DMS114 treated with DMSO at 0.1 percent for 48 hours (cell line): ENCODE results near the gene INPP5B.
"Not testable (repeated sequence)": the region's sequence is repeated elsewhere in the genome, so short reads cannot be mapped to it uniquely, and the experiment has no call there.

Source experiments
- DNase-seq: peaks from one replicate; lab custom pipeline; 2025; ENCODE audit not compliant: unreplicated experiment; lab: John Stamatoyannopoulos, UW

The INPP5B gene

GRCh38 chr1:37946703-37947360, at the start of gene INPP5B:
TSS of gene INPP5B (minus strand) at chr1:37947053. CDS start at chr1:37946308, 745 bp downstream.
- peak; percentile 78 for DNase-seq

DNA sequence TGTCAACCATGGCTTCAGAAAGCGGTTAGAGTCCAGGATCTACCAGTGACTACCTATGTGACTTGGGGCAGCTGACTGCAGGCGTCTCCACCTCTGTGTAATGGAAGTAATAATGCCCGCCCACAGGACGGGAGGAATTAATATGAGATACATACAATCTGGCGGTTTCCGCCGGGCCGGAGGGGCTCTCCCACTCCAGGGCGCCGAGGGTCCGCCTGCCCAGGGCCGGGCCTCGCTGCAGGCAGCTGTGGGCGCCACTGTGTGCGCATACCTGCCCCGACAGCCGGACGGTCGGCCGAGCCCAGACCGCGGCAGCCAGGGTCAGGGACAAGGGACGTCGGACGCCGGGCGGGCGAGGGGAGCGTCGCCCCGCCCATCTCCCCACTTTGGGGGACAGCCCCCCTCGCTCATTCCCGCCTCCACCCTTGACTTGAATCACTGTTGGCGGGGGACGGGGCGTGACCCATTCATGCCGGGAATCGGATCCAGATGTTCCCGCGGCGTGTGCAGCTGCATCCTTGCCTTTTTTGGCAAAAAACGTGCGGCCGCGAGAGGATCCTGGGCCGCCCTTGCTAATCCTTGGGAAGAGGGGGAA, 49.0 kb upstream of the INPP5B start:
- DNase-seq: no peak

DNA sequence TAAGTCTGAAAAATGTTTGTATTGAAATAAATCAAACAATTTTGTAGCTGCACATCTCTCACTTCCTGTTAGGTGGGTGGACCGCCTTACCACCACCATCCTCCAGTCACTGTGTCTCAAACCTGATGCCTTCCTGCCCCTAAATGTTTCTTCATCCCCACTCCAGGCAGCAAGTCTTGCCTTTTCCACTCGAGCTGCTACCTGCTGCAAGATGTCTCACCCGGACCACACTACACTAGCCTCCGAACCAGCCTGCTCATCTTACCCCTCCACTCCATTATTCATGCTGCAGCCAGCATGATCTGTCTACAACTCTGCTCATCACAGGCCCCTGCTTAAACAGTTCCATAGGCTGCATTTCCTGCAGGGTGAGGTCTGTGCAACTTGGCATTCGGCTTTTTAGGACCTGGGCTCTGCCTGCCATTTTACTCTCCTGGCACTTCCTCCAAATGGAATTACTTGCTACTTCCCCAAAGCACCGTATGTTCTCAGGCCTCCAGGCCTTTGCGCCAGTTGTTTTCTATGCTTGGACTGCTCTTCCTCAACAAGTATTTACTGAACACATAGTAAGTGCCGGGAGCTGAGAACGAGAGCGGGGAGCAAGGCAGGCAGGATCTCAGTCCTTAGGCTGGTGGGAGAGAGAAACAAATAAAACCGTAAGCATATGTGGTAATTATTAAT, 48.2 kb upstream of the INPP5B start:
- no peak for DNase-seq

GRCh38 chr1:37989361-37989930, 42.6 kb upstream of the INPP5B start:
- DNase-seq: no peak

GRCh38 chr1:37987679-37988078, 40.8 kb upstream of the INPP5B start:
- DNase-seq: no peak

DNA sequence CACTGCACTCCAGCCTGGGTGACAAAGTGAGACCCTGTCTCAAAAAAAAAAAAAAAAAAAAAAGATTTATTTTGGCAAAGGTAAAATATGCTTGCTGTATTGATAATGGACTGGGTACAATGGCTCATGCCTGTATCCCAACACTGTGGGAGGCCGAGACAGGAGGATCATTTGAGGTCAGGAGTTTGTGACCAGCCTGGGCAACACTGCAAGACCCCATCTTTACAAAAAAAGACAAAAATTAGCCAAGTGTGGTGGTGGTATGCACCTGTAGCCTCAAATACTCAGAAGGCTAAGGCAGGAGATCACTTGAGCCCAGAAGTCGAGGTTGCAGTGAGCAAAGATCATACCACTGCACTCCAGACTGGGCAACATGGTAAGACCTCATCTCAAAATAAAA, 36.7 kb upstream of the INPP5B start:
- no peak for DNase-seq

DNA sequence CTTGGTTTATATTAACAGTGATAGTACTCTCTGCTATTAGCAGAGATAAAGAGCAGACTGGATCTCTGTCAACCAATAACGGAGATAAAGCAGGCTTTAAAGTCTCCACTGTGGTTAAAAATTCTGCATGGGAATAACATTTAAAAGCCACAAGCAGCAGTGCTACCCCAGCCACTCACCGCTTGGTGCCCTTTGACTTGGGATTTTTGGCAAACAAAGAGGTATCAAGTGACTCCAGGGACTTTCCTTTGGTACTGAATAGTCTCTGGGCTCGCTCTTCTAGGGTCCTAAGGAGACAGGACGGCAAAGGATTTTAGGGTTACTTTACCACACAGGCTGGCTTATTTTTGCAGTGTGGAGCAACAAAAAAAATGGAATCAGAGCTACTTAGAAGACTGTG, 31.7 kb upstream of the INPP5B start:
- DNase-seq: no peak

DNA sequence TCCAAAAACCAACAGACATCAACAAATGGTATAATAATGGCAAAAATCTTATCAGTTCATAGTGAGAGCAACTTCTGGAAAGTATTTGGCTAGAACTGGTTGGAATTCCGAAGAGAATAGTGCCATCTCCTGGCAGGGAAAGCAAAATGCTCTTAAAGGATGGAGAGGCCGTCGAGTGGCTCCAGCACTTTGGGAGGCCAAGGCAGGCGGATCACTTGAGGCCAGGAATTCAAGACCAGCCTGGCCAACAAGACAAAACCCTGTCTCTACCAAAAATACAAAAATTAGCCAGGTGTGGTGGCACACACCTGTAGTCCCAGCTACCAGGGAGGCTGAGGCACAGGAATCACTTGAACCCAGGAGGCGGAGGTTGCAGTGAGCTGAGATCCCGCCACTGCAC, 28.2 kb upstream of the INPP5B start:
- DNase-seq: peak; percentile 38

DNA sequence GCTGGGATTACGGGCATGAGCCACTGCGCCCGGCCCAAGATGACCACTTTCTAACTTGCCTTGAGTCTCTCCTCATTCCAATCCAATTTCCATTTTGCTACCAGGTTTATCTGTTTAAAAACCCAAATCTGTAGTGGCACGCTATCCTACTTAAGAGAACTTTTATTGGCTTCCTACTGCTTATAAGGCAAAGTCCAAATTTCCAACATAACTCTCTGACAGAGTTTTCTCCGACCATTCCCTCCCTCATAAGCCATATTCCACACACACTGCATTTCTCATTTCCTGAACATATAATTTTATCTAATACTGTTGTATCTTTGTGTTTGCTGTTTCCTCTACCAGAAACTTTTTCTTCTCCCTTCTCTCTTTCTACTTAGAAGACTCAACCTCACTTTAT, 27.7 kb upstream of the INPP5B start:
- DNase-seq: no peak

DNA sequence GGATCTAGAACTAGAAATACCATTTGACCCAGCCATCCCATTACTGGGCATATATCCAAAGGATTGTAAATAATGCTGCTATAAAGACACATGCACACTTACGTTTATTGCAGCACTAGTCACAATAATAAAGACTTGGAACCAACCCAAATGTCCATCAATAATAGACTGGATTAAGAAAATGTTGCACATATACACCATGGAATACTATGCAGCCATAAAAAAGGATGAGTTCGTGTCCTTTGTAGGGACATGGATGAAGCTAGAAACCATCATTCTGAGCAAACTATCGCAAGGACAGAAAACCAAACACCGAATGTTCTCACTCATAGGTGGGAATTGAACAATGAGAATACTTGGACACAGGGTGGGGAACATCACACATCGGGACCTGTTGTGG, 26.8 kb upstream of the INPP5B start:
- DNase-seq: not testable (repeated sequence)

GRCh38 chr1:37965301-37965700, 18.4 kb upstream of the INPP5B start:
- no peak for DNase-seq

DNA sequence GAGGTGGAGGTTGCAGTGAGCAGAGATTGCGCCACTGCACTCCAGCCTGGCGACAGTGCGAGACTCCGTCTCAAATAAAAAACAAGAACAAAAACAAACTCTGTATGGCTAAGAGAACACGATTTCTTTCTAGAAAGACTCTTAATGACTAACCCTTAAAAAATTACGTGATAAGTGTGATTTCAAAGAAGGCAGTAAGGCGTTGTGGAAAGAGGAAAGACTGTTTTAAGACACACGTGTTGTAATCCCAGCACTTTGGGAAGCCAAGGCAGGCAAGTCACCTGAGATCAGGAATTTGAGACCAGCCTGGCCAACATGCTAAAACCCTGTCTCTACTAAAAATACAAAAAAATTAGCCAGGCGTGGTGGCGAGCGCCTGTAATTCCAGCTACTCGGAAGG, 17.3 kb upstream of the INPP5B start:
- not testable (repeated sequence) for DNase-seq

DNA sequence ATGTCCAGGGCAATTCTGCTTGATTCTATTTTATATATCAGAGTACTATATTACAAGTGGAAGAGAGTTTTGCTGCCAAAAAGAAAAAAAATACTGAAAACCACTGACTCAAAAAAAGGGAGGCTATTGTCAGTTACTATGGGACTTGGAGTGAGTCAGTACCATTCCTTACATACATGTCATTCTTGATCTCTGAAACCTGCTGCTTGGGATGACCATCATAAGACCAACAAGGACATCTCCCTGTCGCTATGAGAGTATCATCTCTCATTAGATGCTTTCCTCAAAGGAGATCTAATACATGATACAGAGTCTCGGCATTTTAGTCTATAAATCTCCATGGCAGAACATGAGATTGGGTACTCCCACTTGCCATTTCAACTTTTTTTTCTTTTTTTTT, 11.8 kb upstream of the INPP5B start:
- DNase-seq: no peak

GRCh38 chr1:37955685-37956084, 8.8 kb upstream of the INPP5B start:
- DNase-seq: no peak

GRCh38 chr1:37954316-37954971, 7.6 kb upstream of the INPP5B start:
- DNase-seq: no peak

- no peak for DNase-seq
Measured at GRCh38 chr1:37952738-37953137, 5.9 kb upstream of the INPP5B start.

- no peak for DNase-seq
Measured at GRCh38 chr1:37951783-37952624, 5.2 kb upstream of the INPP5B start.

DNA sequence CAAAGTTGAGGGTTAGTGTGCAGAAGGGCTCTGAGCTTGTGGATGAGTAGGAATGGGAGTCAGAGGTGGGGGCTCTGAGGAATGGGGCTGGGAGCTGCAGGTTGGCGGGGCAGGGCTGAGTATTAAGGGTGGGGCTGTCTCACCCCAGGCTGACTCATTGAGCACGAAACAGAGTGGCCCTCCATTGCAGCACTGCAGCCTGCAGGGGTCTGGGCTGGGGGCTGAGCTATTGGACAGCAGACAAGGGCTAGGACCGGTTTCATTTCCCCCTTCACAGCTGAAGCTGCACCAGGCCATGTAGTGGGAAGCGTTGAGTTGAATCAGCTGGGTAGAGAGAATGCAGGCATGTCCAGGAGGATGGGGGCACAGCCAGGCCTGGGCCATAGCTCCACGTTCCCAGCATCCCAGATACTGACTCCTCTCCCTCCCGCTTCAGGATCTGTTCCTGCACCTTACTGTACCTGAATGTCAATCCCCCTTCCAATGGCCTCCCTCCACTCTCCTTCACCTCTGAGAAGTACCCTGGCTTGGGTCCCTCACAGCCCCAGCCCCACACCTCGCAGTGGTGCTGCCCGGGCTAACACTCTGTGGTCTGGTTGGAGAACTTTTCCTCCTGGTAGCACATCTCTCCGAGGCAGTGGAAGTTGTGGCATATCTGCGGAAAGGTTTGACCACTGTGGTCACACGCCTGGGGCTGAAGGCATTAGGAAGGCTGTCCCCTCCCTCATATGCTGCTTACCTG, 4.4 kb upstream of the INPP5B start:
- DNase-seq: no peak

DNA sequence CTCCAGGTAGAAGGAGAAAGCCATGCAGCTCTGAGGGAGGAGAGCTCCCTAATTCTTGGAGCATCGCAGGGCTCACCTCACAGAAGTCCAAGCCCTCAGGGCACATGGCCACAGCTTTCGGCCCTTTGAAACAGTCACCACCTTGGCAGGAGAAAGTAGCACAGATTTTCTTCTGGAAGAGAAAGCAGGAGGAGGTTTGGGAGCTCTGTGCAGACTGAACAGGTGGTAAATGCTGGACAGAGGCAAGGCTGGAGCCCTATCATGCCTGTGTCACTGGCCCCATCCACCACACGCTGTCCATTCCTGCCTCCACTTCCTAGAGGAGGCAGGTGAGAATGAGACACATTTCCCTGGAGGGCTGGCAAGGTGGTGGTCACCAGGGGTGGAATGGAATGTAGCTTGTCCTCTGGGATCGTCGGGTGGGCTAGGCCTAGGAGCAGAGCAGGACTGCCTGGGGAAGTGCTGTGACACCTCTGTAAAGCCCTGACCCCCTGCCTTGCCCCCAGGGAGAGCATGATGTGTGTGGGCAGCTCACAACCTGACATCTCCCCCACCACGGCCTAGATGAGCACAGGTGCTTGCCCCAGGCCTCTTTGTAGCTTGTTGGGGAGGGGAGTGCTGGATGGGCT, 2.8 kb upstream of the INPP5B start:
- DNase-seq: no peak

- no peak for DNase-seq
Measured at GRCh38 chr1:37948841-37949240, 2.0 kb upstream of the INPP5B start.
